Right renal pelvis (tissue), 4 donors: ENCODE results near the gene MYG1. TPM values are rescaled to one million over a fixed set of nuclear protein-coding genes. Genes with fewer than 3 reads are reported as not detected.
"Not testable (repeated sequence)": the region's sequence is repeated elsewhere in the genome, so short reads cannot be mapped to it uniquely, and the experiment has no call there.

ENCODE experiments used
- DNase-seq, 4 donors: peaks; one replicate each; pipeline ENCODE4 v3.0.0-alpha.2; 2013; ENCODE audit warnings: low read depth in 4 of 4, low spot score in 3 of 4, missing footprints in 1 of 4
- polyA plus RNA-seq, 4 donors: library from polyadenylated mRNA; unstranded; fragments of 120-200 nt; gene quantifications; one replicate each; pipeline ENCODE4 v1.2.1, GENCODE V29; 2013; ENCODE audit not compliant: insufficient read length in 4 of 4

Gene MYG1
- polyA plus RNA-seq, 4 donors: 49.8 to 62.4 (median 51.0) TPM

GRCh38 chr12:53325511-53326061, 26.1 kb downstream of the MYG1 start:
- DNase-seq: no peak

GRCh38 chr12:53326460-53327185, 27.1 kb downstream of the MYG1 start:
- DNase-seq: no peak

GRCh38 chr12:53327435-53328042, 28.0 kb downstream of the MYG1 start:
- no peak for DNase-seq

- DNase-seq: no peak
Observed at GRCh38 chr12:53328043-53328435, 28.5 kb downstream of the MYG1 start.

- no peak for DNase-seq
Observed at GRCh38 chr12:53330671-53331070, 31.2 kb downstream of the MYG1 start.

- not testable (repeated sequence) for DNase-seq
Observed at GRCh38 chr12:53332339-53332738, 32.8 kb downstream of the MYG1 start.

GRCh38 chr12:53332744-53333143, 33.2 kb downstream of the MYG1 start:
- no peak for DNase-seq

GRCh38 chr12:53333289-53333688, 33.8 kb downstream of the MYG1 start:
- no peak for DNase-seq

GRCh38 chr12:53333845-53334244, 34.4 kb downstream of the MYG1 start:
- DNase-seq: no peak

GRCh38 chr12:53334822-53335221, 35.3 kb downstream of the MYG1 start:
- DNase-seq: no peak

GRCh38 chr12:53336181-53336681, 36.7 kb downstream of the MYG1 start, which contains the start of gene SP7:
Gene SP7 (minus strand): TSS chr12:53336354. CDS start chr12:53335646, 708 bp downstream.
- no peak for DNase-seq

- DNase-seq: no peak
Observed at GRCh38 chr12:53338017-53338416, 38.5 kb downstream of the MYG1 start.

- DNase-seq: no peak
Observed at GRCh38 chr12:53338916-53339315, 39.4 kb downstream of the MYG1 start.

- no peak for DNase-seq
Observed at GRCh38 chr12:53340398-53340797, 40.9 kb downstream of the MYG1 start.

GRCh38 chr12:53343449-53343848, 44.0 kb downstream of the MYG1 start:
- no peak for DNase-seq

- no peak for DNase-seq
Observed at GRCh38 chr12:53343969-53344368, 44.5 kb downstream of the MYG1 start.

- DNase-seq: no peak
Observed at GRCh38 chr12:53344487-53344823, 45.0 kb downstream of the MYG1 start.

GRCh38 chr12:53344824-53345485, 45.5 kb downstream of the MYG1 start:
- peak in 3 of 4 donors; percentile 75 to 80 (median 75) for DNase-seq

- no peak for DNase-seq
Observed at GRCh38 chr12:53345486-53346188, 46.1 kb downstream of the MYG1 start.

GRCh38 chr12:53346491-53346890, 47.0 kb downstream of the MYG1 start:
- DNase-seq: no peak

GRCh38 chr12:53347905-53348304, 48.4 kb downstream of the MYG1 start:
- DNase-seq: no peak
